Fibroblast of villous mesenchyme (primary cell): ENCODE measurements around the gene ASCC3. TPM values are rescaled to one million over a fixed set of nuclear protein-coding genes. Genes with fewer than 3 reads are reported as not detected.
"Not testable (repeated sequence)": the region's sequence is repeated elsewhere in the genome, so short reads cannot be mapped to it uniquely, and the experiment has no call there.

Experiments used
- DNase-seq: peaks from one replicate; pipeline ENCODE4 v3.0.0-alpha.2; 2010; ENCODE audit warnings: low read depth
- H3K4me3 ChIP-seq: 2 replicates; pipeline ENCODE4 v1.5.1; 2011; ENCODE audit warnings: low read depth, mild to moderate bottlenecking, low read length
- total RNA-seq: library from RNA; depleted of rRNA; stranded (reverse); fragments of >200 nt; gene quantifications from 2 replicates; pipeline ENCODE4 v1.2.3, GENCODE V29; 2012
- TF ChIP-seq, protein P1 (sequence below): IDR thresholded peaks from 2 replicates; pipeline ENCODE4 v1.5.1; 2012; ENCODE audit warnings: low read depth, mild to moderate bottlenecking, low read length; ENCODE audit not compliant: insufficient read depth

ASCC3 gene
- total RNA-seq, 1 donor: 165 TPM

DNA sequence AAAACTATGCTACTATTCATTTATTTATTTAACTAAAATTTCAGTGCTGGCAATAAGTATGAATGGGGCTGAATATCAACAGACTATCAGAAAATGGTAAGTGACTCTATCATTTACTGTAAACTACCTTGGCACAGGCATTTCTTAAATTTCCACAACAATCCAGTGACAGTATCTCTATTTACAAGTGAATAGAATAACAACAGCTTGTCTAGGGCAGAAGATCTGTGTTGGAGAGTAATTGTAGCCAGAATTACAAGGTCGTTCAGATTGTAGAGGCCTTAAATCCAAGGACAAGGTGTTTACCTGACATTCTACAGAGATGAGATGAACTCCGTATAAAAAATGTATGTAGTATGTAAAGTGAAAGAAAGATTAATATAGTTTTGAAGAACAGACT, 222.6 kb downstream of the ASCC3 start:
- H3K4me3 ChIP-seq: no peak overlapping the region
- DNase-seq: no peak
- TF ChIP-seq, protein P1, sequence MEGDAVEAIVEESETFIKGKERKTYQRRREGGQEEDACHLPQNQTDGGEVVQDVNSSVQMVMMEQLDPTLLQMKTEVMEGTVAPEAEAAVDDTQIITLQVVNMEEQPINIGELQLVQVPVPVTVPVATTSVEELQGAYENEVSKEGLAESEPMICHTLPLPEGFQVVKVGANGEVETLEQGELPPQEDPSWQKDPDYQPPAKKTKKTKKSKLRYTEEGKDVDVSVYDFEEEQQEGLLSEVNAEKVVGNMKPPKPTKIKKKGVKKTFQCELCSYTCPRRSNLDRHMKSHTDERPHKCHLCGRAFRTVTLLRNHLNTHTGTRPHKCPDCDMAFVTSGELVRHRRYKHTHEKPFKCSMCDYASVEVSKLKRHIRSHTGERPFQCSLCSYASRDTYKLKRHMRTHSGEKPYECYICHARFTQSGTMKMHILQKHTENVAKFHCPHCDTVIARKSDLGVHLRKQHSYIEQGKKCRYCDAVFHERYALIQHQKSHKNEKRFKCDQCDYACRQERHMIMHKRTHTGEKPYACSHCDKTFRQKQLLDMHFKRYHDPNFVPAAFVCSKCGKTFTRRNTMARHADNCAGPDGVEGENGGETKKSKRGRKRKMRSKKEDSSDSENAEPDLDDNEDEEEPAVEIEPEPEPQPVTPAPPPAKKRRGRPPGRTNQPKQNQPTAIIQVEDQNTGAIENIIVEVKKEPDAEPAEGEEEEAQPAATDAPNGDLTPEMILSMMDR: no peak

- DNase-seq: no peak
- no peak overlapping the region for H3K4me3 ChIP-seq
- TF ChIP-seq, protein P1: peak; percentile 40
These were observed 223.3 kb downstream of the ASCC3 start for GRCh38 chr6:100657678-100658330.

- not testable (repeated sequence) for H3K4me3 ChIP-seq, DNase-seq
These were observed 240.0 kb downstream of the ASCC3 start for GRCh38 chr6:100641147-100641546.

DNA sequence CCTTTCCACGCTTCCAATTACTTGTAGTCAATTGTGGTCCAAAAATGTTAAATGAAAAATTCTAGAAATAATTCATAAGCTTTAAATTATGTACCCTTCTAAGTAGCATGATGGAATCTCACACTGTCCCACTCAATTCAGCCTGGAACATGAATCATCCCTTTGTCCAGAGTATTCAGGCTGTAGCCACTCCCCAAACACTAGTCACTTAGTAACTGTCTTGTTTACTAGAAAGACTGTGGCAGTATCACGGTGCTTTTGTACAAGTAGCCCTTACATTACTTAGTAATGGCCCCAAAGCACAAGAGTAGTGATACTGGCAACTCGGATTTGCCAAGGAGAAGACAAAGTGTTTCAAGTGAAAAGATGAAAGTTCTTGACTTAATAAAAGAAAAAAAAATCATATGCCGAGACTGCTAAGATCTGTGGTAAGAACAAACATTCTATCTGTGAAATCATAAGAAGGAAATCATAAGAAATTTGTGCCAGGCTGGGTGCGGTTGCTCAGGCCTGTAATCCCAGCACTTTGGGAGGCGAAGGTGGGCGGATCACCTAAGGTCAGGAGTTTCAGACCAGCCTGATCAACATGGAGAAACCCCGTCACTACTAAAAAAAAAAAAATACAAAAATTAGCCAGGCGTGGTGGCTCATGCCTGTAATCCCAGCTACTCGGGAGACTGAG, 247.9 kb downstream of the ASCC3 start:
- TF ChIP-seq, protein P1: no peak
- no peak overlapping the region for H3K4me3 ChIP-seq
- DNase-seq: peak; percentile 64

- no peak overlapping the region for H3K4me3 ChIP-seq
- TF ChIP-seq, protein P1: no peak
- DNase-seq: no peak
These were observed 250.6 kb downstream of the ASCC3 start for GRCh38 chr6:100630536-100630935.

- DNase-seq: no peak
- no peak overlapping the region for H3K4me3 ChIP-seq
- TF ChIP-seq, protein P1: no peak
These were observed 253.0 kb downstream of the ASCC3 start for GRCh38 chr6:100627911-100628758.

- DNase-seq: no peak
- no peak overlapping the region for H3K4me3 ChIP-seq
- TF ChIP-seq, protein P1: no peak
These were observed 254.4 kb downstream of the ASCC3 start for GRCh38 chr6:100626721-100627120.
